K562 (cell line): ENCODE data around the gene RPL29. TPM values are rescaled to one million over a fixed set of nuclear protein-coding genes. Genes with fewer than 3 reads are reported as not detected.

ENCODE experiments used
- ATF6 ChIP-seq: sonication (generic); formaldehyde crosslinking; IDR thresholded peaks from 2 replicates; pipeline ENCODE4 v1.4.0; 2020; ENCODE audit warnings: mild to moderate bottlenecking, missing genetic modification reagents
- CBFA2T2 ChIP-seq: fragments of 450-650 bp; conservative IDR thresholded peaks from 2 replicates; pipeline ENCODE4 v1.6.1; 2017; ENCODE audit warnings: mild to moderate bottlenecking
- CBX1 ChIP-seq: sonication (generic); IDR thresholded peaks from 2 replicates; pipeline ENCODE4 v1.6.1; 2016; ENCODE audit warnings: antibody characterized with exemption, low read depth, mild to moderate bottlenecking
- CHD4 ChIP-seq: fragments of 200-600 bp; sonication (generic); IDR thresholded peaks from 3 replicates; pipeline ENCODE4 v1.6.1; 2012; ENCODE audit warnings: low read depth, mild to moderate bottlenecking, mixed read lengths, low read length, inconsistent platforms; ENCODE audit not compliant: insufficient read depth, insufficient replicate concordance, poor library complexity, severe bottlenecking
- GTF2B ChIP-seq: IDR thresholded peaks from 2 replicates; pipeline ENCODE4 v1.6.1; 2011; ENCODE audit not compliant: insufficient read length; ENCODE audit errors: extremely low read depth
- HNRNPK ChIP-seq: fragments of 200-400 bp; formaldehyde crosslinking; IDR thresholded peaks from one replicate; pipeline ENCODE4 v1.6.1; 2018; ENCODE audit warnings: mild to moderate bottlenecking, low read depth, low read length; ENCODE audit not compliant: poor library complexity, severe bottlenecking
- KLF10 ChIP-seq: fragments of 250-450 bp; sonication (Bioruptor Pico); IDR thresholded peaks from 2 replicates; pipeline ENCODE4 v1.6.1; 2021; ENCODE audit warnings: matching md5 sums
- MCM5 ChIP-seq: fragments of 450-650 bp; IDR thresholded peaks from 2 replicates; pipeline ENCODE4 v1.6.1; 2016; ENCODE audit warnings: low read depth
- MITF ChIP-seq: IDR thresholded peaks from 2 replicates; pipeline ENCODE4 v1.6.1; 2014; ENCODE audit warnings: antibody characterized with exemption
- MLX ChIP-seq, 2 experiments: fragments of 450-650 bp in 1 of 2; sonication (generic) in 1 of 2; formaldehyde crosslinking; conservative IDR thresholded peaks; 2 replicates each; pipeline versions ENCODE4 v1.4.0 to v1.8.1; 2020 to 2022; ENCODE audit warnings: mild to moderate bottlenecking in 1 of 2, missing genetic modification reagents in 1 of 2
- MTA2 ChIP-seq: fragments of 450-650 bp; IDR thresholded peaks from 2 replicates; pipeline ENCODE4 v1.6.1; 2016; ENCODE audit warnings: low read depth
- NFE2 ChIP-seq: IDR thresholded peaks from 2 replicates; pipeline ENCODE4 v1.6.1; 2014; ENCODE audit warnings: antibody characterized with exemption, low read depth
- PML ChIP-seq: IDR thresholded peaks from 2 replicates; pipeline ENCODE4 v1.6.1; 2012; ENCODE audit warnings: low read length, inconsistent platforms
- POLR2G ChIP-seq: fragments of 200-400 bp; formaldehyde crosslinking; IDR thresholded peaks from 2 replicates; pipeline ENCODE4 v1.6.1; 2017; ENCODE audit warnings: low read depth, mild to moderate bottlenecking, antibody characterized with exemption, low read length, moderate library complexity
- SIN3A ChIP-seq, 2 experiments: fragments of 150-350 bp in 1 of 2; IDR thresholded peaks; 2 replicates each; pipeline ENCODE4 v1.6.1; 2011 to 2016; ENCODE audit warnings: borderline replicate concordance in 2 of 2, low read depth in 2 of 2, low read length in 2 of 2, mild to moderate bottlenecking in 2 of 2, moderate library complexity in 2 of 2; ENCODE audit not compliant: control insufficient read depth in 1 of 2
- SMARCA5 ChIP-seq: fragments of 450-650 bp; IDR thresholded peaks from 2 replicates; pipeline ENCODE4 v1.6.1; 2016
- SMARCC2 ChIP-seq: fragments of 450-650 bp; IDR thresholded peaks from 2 replicates; pipeline ENCODE4 v1.6.1; 2017; ENCODE audit warnings: antibody characterized with exemption, moderate library complexity, mild to moderate bottlenecking, low read depth
- SMARCE1 ChIP-seq: fragments of 450-650 bp; IDR thresholded peaks from 2 replicates; pipeline ENCODE4 v1.7.1; 2016; ENCODE audit warnings: mild to moderate bottlenecking
- TARDBP ChIP-seq: fragments of 450-650 bp; IDR thresholded peaks from 2 replicates; pipeline ENCODE4 v1.6.1; 2016
- TEAD4 ChIP-seq, 2 experiments: sonication (generic) in 1 of 2; formaldehyde crosslinking in 1 of 2; IDR thresholded peaks; 2 replicates each; pipeline versions ENCODE4 v1.6.1 to v1.8.0; 2012 to 2022; ENCODE audit warnings: borderline replicate concordance in 1 of 2, inconsistent platforms in 1 of 2, low read length in 1 of 2, mild to moderate bottlenecking in 1 of 2, missing genetic modification reagents in 1 of 2
- ZNF143 ChIP-seq: sonication (generic); formaldehyde crosslinking; IDR thresholded peaks from 2 replicates; pipeline ENCODE4 v1.9.0; 2022; ENCODE audit warnings: mild to moderate bottlenecking, missing genetic modification reagents
- ZNF436 ChIP-seq: fragments of 250-450, 450-650 bp; sonication (Bioruptor Pico); formaldehyde crosslinking; IDR thresholded peaks from 2 replicates; pipeline ENCODE4 v1.7.0; 2020; ENCODE audit warnings: mild to moderate bottlenecking
- ZNF780A ChIP-seq: fragments of 250-450 bp; sonication (Bioruptor Pico); IDR thresholded peaks from 2 replicates; pipeline ENCODE4 v1.5.0; 2021; ENCODE audit warnings: mild to moderate bottlenecking
- polyA plus RNA-seq, 8 experiments: library from polyadenylated mRNA; depleted of rRNA in 4 of 8; stranded (reverse) in 5 of 8; unstranded in 3 of 8; fragments of >200 nt; fragmentation: Nextera tagmentation in 2 of 8; fragmentation: Illumina TruSeq in 1 of 8; extraction: Ambion mirVana in 2 of 8; extraction: Trizol in 1 of 8; gene quantifications; 2 replicates each; pipeline versions ENCODE4 v1.2.1 to v1.2.3, GENCODE V29; 2011 to 2014; ENCODE audit warnings: inconsistent platforms in 1 of 8, missing spikeins in 1 of 8
- total RNA-seq, 7 experiments: library from RNA; depleted of rRNA in 6 of 7; stranded (reverse); fragments of >200 nt in 6 of 7; fragmentation: Illumina TruSeq in 2 of 7; extraction: Trizol in 2 of 7; gene quantifications; 2 replicates each; pipeline versions ENCODE4 v1.2.1 to v1.2.3, GENCODE V29; 2011 to 2021; ENCODE audit warnings: low replicate concordance in 1 of 7

The RPL29 gene
- total and polyA plus RNA-seq, 9 of the 15 experiments (the other 6 are each of a cell fraction or from before 2014, with no cell fraction given), result 568 to 1,475 (median 1,104) TPM

GRCh38 chr3:51982838-51983577, 12.7 kb downstream of the RPL29 start, which contains the start of gene ACY1 (continued):
- TF ChIP-seq CBFA2T2 (peak; percentile 29; the same call in 1 of the 2 replicates), POLR2G (peak; percentile 95), ZNF436 (no peak), HNRNPK (no peak), MLX (CRISPR knock-in tag; conservative IDR thresholded peaks at IDR 0.05) (no peak), ATF6 (CRISPR knock-in tag) (no peak; the same call in 1 of the 2 replicates), TEAD4 (IDR thresholded peaks at IDR 0.05; ENCODE audit: low read length) (no peak), TEAD4 (CRISPR knock-in tag; IDR thresholded peaks at IDR 0.05; ENCODE audit: borderline replicate concordance) (no peak), CHD4 (no peak), SMARCA5 (no peak), SMARCC2 (no peak), SMARCE1 (no peak), SIN3A (IDR thresholded peaks at IDR 0.05; ENCODE audit: borderline replicate concordance in 2 of 2, control insufficient read depth in 1 of 2, low read depth in 2 of 2, low read length in 2 of 2) (peak; percentile 33 to 88; a peak in 2 of 4 replicates), ZNF780A (no peak), PML (no peak; the same call in 1 of the 2 replicates), MITF (0 out of 2 replicates have a peak, but pooled peaks have one; percentile 32), KLF10 (CRISPR knock-in tag) (no peak), MCM5 (no peak), TARDBP (peak; percentile 41; the same call in 1 of the 2 replicates), MTA2 (no peak), NFE2 (no peak), GTF2B (no peak), ZNF143 (CRISPR knock-in tag) (no peak), CBX1 (no peak)
